ENCODE results near the gene LRRN3.

The LRRN3 gene

GRCh38 chr7:111174510-111174909 is 83.6 kb downstream of the LRRN3 start:
- H3K4me1 Mint-ChIP-seq (ENCODE audit: low read depth), result no peaks in the 10 kb centered on the region
- H3K9me3 Mint-ChIP-seq, result peaks cover 8% of the 10 kb centered on the region

More at GRCh38 chr7:111174510-111174909, 83.6 kb downstream of the LRRN3 start:
- no peak overlapping the region for H3K4me3 Mint-ChIP-seq
- no peaks in the 10 kb centered on the region for H3K36me3 Mint-ChIP-seq (ENCODE audit: low read depth)
- intact Hi-C loops (cut with micrococcal nuclease), result no loop called here
- H3K27me3 Mint-ChIP-seq, result no peaks in the 10 kb centered on the region
- no peak overlapping the region for H3K27ac Mint-ChIP-seq

Data from dendritic cell treated with granulocyte-macrophage colony-stimulating factor and Interleukin-4, amounts not matched to agents 40 ng/mL and 50 ng/mL, for 4 days (primary cell).